AG04449 (cell line): ENCODE results near the gene NR6A1.

ENCODE experiments used
- CTCF ChIA-PET: fragments of 350-600 bp; formaldehyde crosslinking; extraction: SDS; loops from one replicate; lab custom pipeline; 2021; ENCODE audit warnings: antibody characterized with exemption; lab: Yijun Ruan, JAX
- POLR2A ChIA-PET: fragments of 400-600, 350-600 bp; formaldehyde crosslinking; extraction: SDS; loops from one replicate; lab custom pipeline; 2020; ENCODE audit warnings: antibody characterized with exemption, inconsistent platforms; lab: Yijun Ruan, JAX
- DNase-seq: peaks from one replicate; pipeline ENCODE4 v3.0.0-alpha.2; 2010; ENCODE audit warnings: low read depth, low spot score
- H3K4me3 ChIP-seq: 2 replicates; pipeline ENCODE4 v1.5.1; 2011; ENCODE audit warnings: low read depth, mild to moderate bottlenecking, control low read depth, low read length
- TF ChIP-seq, protein P1 (sequence below): IDR thresholded peaks from one replicate; pipeline ENCODE4 v1.5.1; 2011; ENCODE audit warnings: mild to moderate bottlenecking, moderate library complexity, low read length, control low read depth, inconsistent platforms; ENCODE audit not compliant: insufficient read depth; ENCODE audit errors: missing control alignments

The NR6A1 gene

DNA sequence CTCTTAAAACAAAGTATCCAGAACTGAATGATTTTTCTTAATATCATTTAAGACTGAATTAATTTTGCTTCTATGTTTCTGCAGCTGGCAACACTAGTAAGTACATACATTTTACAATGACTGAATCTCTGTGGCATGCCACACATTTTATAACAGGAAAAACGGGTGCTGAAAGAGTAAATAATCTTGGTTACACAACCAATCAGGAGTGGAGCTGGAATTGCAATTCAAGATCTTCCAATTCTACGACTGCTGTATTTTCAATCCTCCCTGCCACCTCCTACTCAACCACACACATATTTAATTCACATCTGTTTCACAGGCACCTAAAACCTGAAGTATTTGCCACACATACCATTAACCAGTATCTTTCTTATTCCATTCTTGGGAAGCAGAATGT, 211.2 kb downstream of the NR6A1 start:
- TF ChIP-seq, protein P1, sequence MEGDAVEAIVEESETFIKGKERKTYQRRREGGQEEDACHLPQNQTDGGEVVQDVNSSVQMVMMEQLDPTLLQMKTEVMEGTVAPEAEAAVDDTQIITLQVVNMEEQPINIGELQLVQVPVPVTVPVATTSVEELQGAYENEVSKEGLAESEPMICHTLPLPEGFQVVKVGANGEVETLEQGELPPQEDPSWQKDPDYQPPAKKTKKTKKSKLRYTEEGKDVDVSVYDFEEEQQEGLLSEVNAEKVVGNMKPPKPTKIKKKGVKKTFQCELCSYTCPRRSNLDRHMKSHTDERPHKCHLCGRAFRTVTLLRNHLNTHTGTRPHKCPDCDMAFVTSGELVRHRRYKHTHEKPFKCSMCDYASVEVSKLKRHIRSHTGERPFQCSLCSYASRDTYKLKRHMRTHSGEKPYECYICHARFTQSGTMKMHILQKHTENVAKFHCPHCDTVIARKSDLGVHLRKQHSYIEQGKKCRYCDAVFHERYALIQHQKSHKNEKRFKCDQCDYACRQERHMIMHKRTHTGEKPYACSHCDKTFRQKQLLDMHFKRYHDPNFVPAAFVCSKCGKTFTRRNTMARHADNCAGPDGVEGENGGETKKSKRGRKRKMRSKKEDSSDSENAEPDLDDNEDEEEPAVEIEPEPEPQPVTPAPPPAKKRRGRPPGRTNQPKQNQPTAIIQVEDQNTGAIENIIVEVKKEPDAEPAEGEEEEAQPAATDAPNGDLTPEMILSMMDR: no peak
- POLR2A ChIA-PET: interaction anchor here (0.7 kb wide), 1 partner anchor 278 kb away, joined by 3 read pairs; no protein-coding TSS in a partner anchor
- no peak overlapping the region for H3K4me3 ChIP-seq
- CTCF ChIA-PET: interaction anchor here (0.8 kb wide), 1 partner anchor 9 kb away, joined by 3 read pairs; no protein-coding TSS in a partner anchor
- peak; percentile 82 for DNase-seq

DNA sequence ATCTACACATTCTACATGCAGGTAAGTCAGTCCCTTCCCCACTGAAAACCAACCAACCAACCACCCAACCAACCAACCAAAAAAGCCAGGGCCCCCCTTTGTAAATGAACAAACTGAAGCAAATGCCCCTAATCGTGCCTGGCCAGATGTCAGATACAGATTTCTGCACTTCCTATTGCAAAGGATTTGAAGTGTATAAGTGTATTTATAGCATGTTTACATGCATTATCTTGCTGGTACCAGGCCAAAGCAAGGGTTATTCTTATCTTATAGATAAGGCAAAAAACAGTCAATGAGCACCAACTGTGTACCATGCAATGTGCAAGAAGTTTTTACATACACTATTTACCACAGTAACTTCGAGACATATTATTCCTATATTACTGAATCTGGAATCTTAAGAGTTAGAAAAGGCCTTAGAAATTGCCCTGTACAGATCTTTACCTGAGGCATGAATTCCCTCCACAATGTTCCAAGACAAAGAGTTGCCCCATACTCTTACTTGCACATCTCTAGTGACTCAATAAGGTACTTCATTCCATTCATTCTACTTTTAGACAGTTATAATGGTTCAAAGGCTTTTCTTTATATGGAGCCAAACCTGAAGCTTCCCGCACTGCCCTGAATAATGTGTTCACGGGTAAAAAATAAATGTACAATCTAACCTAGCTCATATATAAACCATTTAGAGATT, 212.2 kb downstream of the NR6A1 start:
- H3K4me3 ChIP-seq: no peak overlapping the region
- TF ChIP-seq, protein P1: no peak
- DNase-seq: no peak
- CTCF ChIA-PET: interaction anchor here (0.8 to 4.3 kb wide), 3 partner anchors 8 to 294 kb away, joined by 3 to 25 read pairs (median 3); no protein-coding TSS in a partner anchor
- POLR2A ChIA-PET: no interaction called here

DNA sequence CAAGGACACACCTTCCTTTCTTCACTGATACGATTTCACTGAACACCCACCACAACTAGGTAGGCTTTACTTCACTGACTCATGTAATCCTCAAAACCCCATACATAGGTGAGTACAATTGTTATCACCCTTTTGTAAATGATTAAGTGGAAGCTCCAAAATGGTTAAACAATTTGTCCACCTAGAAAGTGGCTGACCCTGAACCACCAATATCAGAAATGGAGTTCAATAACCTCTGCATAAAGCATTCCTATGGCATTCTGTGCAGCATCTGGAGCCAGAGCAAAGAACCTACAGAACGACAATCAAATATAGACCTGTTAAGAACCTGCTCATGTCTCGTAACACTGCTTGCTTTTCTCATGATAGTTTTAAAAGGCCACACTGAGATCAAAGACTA, 213.2 kb downstream of the NR6A1 start:
- ChIA-PET POLR2A (no interaction called here), CTCF (interaction anchor here (0.7 to 4.3 kb wide), 5 partner anchors 12 to 295 kb away, joined by 3 to 25 read pairs (median 3); no protein-coding TSS in a partner anchor)
- H3K4me3 ChIP-seq: no peak overlapping the region
- DNase-seq: no peak
- TF ChIP-seq, protein P1: no peak

DNA sequence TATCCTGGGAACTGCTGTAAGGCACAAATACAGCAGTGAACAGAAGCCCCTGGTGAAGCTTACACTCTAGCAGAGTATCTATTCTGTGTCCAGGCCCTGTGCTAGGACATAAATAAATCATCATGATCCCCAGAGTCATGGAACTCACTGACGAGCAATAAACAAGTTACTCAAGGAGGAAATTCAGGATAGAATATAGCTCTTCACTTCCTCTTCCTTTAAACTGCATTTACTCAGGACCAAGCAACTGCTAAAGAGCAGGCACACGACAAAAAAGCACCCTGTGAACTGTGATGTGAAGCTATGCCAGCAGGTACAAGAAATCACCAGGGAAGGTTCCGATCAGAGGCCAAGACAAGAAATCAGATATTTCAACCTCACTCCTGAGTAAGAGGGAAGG, 216.1 kb downstream of the NR6A1 start:
- ChIA-PET POLR2A (no interaction called here), CTCF (interaction anchor here (0.6 to 14.2 kb wide), 9 partner anchors 10 to 209 kb away, joined by 3 to 206 read pairs (median 4); no protein-coding TSS in a partner anchor)
- TF ChIP-seq, protein P1: no peak
- no peak for DNase-seq
- no peak overlapping the region for H3K4me3 ChIP-seq

DNA sequence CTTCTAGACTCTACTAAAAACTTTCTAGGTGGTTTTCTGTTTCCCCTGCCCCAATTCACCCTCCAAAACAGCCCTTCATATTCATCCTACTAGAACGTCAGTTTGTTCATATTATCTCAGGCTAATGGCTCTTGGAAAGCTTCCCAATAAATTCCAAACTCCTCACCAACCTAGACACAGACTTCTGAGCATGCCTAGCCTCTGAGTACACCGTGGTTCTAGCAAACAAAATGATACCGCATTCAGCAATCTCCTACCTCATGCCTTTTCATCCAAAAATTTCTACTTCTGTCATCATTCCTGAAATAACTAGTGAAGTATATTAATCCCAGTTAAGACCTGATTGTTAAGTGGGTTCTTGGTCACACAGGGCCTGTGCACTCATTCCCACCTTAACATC, 217.4 kb downstream of the NR6A1 start:
- TF ChIP-seq, protein P1: no peak
- ChIA-PET POLR2A (no interaction called here), CTCF (interaction anchor here (0.8 to 14.2 kb wide), 11 partner anchors 17 to 218 kb away, joined by 3 to 206 read pairs (median 19); partner anchors contain the start of genes NR6A1 and PSMB7)
- H3K4me3 ChIP-seq: no peak overlapping the region
- peak; percentile 71 for DNase-seq

DNA sequence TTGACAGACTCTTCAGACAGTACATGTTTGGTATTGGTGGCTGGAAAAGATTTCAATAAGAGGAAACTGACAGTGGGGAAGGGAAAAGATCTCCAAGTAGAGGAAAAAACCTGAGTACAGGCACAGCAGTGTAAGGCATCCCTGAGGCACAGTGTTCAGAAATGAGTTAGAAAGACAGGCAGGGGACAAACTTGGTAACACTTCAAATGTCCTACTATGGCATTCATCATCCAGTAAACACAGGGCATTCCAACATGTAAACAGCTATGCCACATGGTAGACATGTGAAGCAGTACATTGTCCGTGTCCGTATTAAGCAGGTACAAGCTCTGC, 218.9 kb downstream of the NR6A1 start:
- POLR2A ChIA-PET: no interaction called here
- no peak overlapping the region for H3K4me3 ChIP-seq
- CTCF ChIA-PET: interaction anchor here (0.8 to 14.2 kb wide), 30 partner anchors 10 to 301 kb away, joined by 3 to 206 read pairs (median 7); partner anchors contain the start of genes NR6A1, PSMB7 and WDR38
- DNase-seq: no peak
- TF ChIP-seq, protein P1: no peak
